Measurements from ENCODE around the gene C6orf132. TPM values are rescaled to one million over a fixed set of nuclear protein-coding genes. Genes with fewer than 3 reads are reported as not detected.

Gene C6orf132
- total and polyA plus RNA-seq, 10 of the 15 experiments (the other 5 are each of a cell fraction or from before 2014, with no cell fraction given): 0.04 to 0.05 TPM; not detected in 8

- ChIA-PET CTCF (interaction anchor here (2.1 kb wide), 1 partner anchor 17 kb away, joined by 7 read pairs; no protein-coding TSS in a partner anchor), SMC1A (ENCODE audit: uncharacterized antibody, unreplicated experiment) (no interaction called here), RAD21 (ENCODE audit: unreplicated experiment) (no interaction called here), POLR2A (no interaction called here)
- no peak for DNase-seq (ENCODE audit: low read depth, low spot score)
- 46% methylated on average over 7 of the region's 8 CpGs for WGBS (ENCODE audit: insufficient coverage, insufficient replicate concordance, low lambda C conversion rate, missing lambda C conversion rate)
- H3K4me3 ChIP-seq: no peak overlapping the region
- no TSS peak for BruUV-seq (replicated peaks)
- no peak overlapping the region for H2AFZ ChIP-seq (ENCODE audit: control insufficient read depth, low read depth, low read length)
- no peak for FAIRE-seq
- in situ Hi-C loops (cut with MboI): no loop called here
- no peak overlapping the region for H3K4me2 ChIP-seq (ENCODE audit: control insufficient read depth, insufficient read depth)
- no peaks in the 10 kb centered on the region for H4K20me1 ChIP-seq (ENCODE audit: control insufficient read depth, insufficient read depth)
- no peak overlapping the region for H3K9ac ChIP-seq (ENCODE audit: control insufficient read depth, insufficient read depth, low read length)
- H3K79me2 ChIP-seq (ENCODE audit: control insufficient read depth, insufficient read depth, low read length): no peaks in the 10 kb centered on the region
- H3K27ac ChIP-seq (ENCODE audit: control insufficient read depth, insufficient read depth): no peak overlapping the region
- ATAC-seq: no peak; the same call in 2 of the 3 replicates
- TF ChIP-seq IRF4 (IDR thresholded peaks at IDR 0.05; ENCODE audit: low read depth, low read length) (no peak), RUNX3 (IDR thresholded peaks at IDR 0.05; ENCODE audit: low read length) (no peak), HCFC1 (IDR thresholded peaks at IDR 0.05; ENCODE audit: low read length) (no peak), TARDBP (IDR thresholded peaks at IDR 0.05; ENCODE audit: borderline replicate concordance) (no peak), FOXM1 (IDR thresholded peaks at IDR 0.05; ENCODE audit: low read depth, low read length) (no peak), PKNOX1 (IDR thresholded peaks at IDR 0.05) (no peak), NFYA (IDR thresholded peaks at IDR 0.05; ENCODE audit: borderline replicate concordance, low read depth, low read length) (no peak), POU2F2 (IDR thresholded peaks at IDR 0.05; ENCODE audit: borderline replicate concordance, low read depth, low read length) (no peak), REST (IDR thresholded peaks at IDR 0.05; ENCODE audit: low read depth, low read length) (no peak), HDGF (IDR thresholded peaks at IDR 0.05) (no peak), JUND (IDR thresholded peaks at IDR 0.05; ENCODE audit: low read depth, low read length) (no peak)
- H3K4me1 ChIP-seq (ENCODE audit: control insufficient read depth, insufficient read depth, low read length): no peaks in the 10 kb centered on the region
- H3K36me3 ChIP-seq (ENCODE audit: control insufficient read depth in 2 of 2, insufficient read depth in 2 of 2, low read length in 1 of 2): no peaks in the 10 kb centered on the region
- no peaks in the 10 kb centered on the region; a peak in 1 of 4 replicates for H3K27me3 ChIP-seq (replicated peaks in 1 of 2; ENCODE audit: control insufficient read depth in 2 of 2, insufficient read depth in 2 of 2, low read length in 1 of 2)
- intact Hi-C loops (cut with micrococcal nuclease; ENCODE audit: unreplicated experiment): no loop called here
- no peaks in the 10 kb centered on the region for H3K9me3 ChIP-seq (replicated peaks; ENCODE audit: control insufficient read depth, insufficient read depth, low read length)
Measured at GRCh38 chr6:42120895-42121865, 21.2 kb downstream of the C6orf132 start.

Measured in GM12878 (cell line).